Body of pancreas (tissue), 4 donors: ENCODE measurements around the gene SLC5A10. TPM values are rescaled to one million over a fixed set of nuclear protein-coding genes. Genes with fewer than 3 reads are reported as not detected.

Experiments
- ATAC-seq: fragments of 150-250 bp; one replicate; pipeline ENCODE4 v1.9.1; 2016
- DNase-seq, 4 donors: peaks; one replicate each; pipeline ENCODE4 v3.0.0-alpha.2; 2019
- H3K27ac ChIP-seq, 4 donors: fragments of 200-600 bp; sonication (generic); 1 replicate in 3 of 4; 2 replicates in 1 of 4; pipeline versions ENCODE4 v1.5.1 to v1.6.1; 2016 to 2019; ENCODE audit warnings: mild to moderate bottlenecking in 1 of 4, mixed read lengths in 1 of 4, moderate library complexity in 1 of 4
- H3K27me3 ChIP-seq, 2 donors: fragments of 200-600 bp; sonication (generic); one replicate each; pipeline ENCODE4 v1.6.0; 2016; ENCODE audit warnings: mild to moderate bottlenecking in 1 of 2
- H3K36me3 ChIP-seq, 2 donors: fragments of 200-600 bp; sonication (generic); replicated peaks in 1 of 2; 2 replicates each; pipeline ENCODE4 v1.5.1; 2016; ENCODE audit warnings: low read depth in 2 of 2; ENCODE audit not compliant: insufficient read depth in 1 of 2
- H3K4me1 ChIP-seq: fragments of 200-600 bp; sonication (generic); one replicate; pipeline ENCODE4 v1.6.0; 2016
- H3K4me3 ChIP-seq, 2 donors: fragments of 200-600 bp; sonication (generic); 1 replicate in 1 of 2; 2 replicates in 1 of 2; pipeline ENCODE4 v1.5.1; 2016 to 2019
- H3K9me3 ChIP-seq, 3 donors: fragments of 200-600 bp; sonication (generic); 1 replicate in 2 of 3; 2 replicates in 1 of 3; pipeline ENCODE4 v1.5.1; 2016
- CTCF ChIP-seq, 7 experiments: fragments of 450-650 bp in 4 of 7; fragments of 200-600 bp in 3 of 7; sonication (generic) in 3 of 7; IDR thresholded peaks; one replicate each; pipeline ENCODE4 v1.5.1; 2016 to 2019; ENCODE audit warnings: antibody characterized with exemption in 7 of 7
- POLR2A ChIP-seq, 3 donors: fragments of 450-650 bp; IDR thresholded peaks; one replicate each; pipeline ENCODE4 v1.6.1; 2016; ENCODE audit warnings: antibody characterized with exemption in 3 of 3, mild to moderate bottlenecking in 2 of 3
- WGBS, 2 donors: methylation state at CpG; one replicate each; pipeline ENCODE4 v1.1.5; 2017; 5-methylcytosine and 5-hydroxymethylcytosine counted together
- intact Hi-C: fragments of 100-400 bp; cut with DNase I; formaldehyde crosslinking; loops from one replicate; pipeline ENCODE4 v1.15.1; 2023
- total RNA-seq, 2 donors: library from RNA; depleted of rRNA; stranded (reverse); fragments of >200 nt; gene quantifications; one replicate each; pipeline ENCODE4 v1.1.0, GENCODE V29; 2016

The SLC5A10 gene
- total RNA-seq, 2 donors from 2014 or later, result not detected

- no peaks in the 10 kb centered on the region for H3K27me3 ChIP-seq
- intact Hi-C loops, result no loop called here
- H3K4me1 ChIP-seq, result no peaks in the 10 kb centered on the region
- no peaks in the 10 kb centered on the region for H3K36me3 ChIP-seq
- no peak overlapping the region for H3K27ac ChIP-seq
- 78 to 82% methylated on average over 6 of the region's 6 CpGs for WGBS, 2 donors
- ATAC-seq, result no peak
- H3K9me3 ChIP-seq, result no peaks in the 10 kb centered on the region
- H3K4me3 ChIP-seq, result no peak overlapping the region
- no peak for TF ChIP-seq CTCF (IDR thresholded peaks at IDR 0.05)
- TF ChIP-seq POLR2A (IDR thresholded peaks at IDR 0.05), result no peak
- DNase-seq, result no peak
Measured at GRCh38 chr17:19011581-19011980, 59.6 kb downstream of the SLC5A10 start.

- ATAC-seq, result no peak
- no peaks in the 10 kb centered on the region for H3K36me3 ChIP-seq
- H3K4me3 ChIP-seq, result no peak overlapping the region
- H3K27ac ChIP-seq, result no peak overlapping the region
- H3K9me3 ChIP-seq, result no peaks in the 10 kb centered on the region
- no peaks in the 10 kb centered on the region for H3K4me1 ChIP-seq
- DNase-seq, result no peak
- WGBS, 2 donors, result 86 to 87% methylated on average over 17 to 22 of the region's 22 CpGs
- TF ChIP-seq POLR2A (IDR thresholded peaks at IDR 0.05) (no peak), CTCF (IDR thresholded peaks at IDR 0.05) (no peak)
- intact Hi-C loops, result no loop called here
- no peaks in the 10 kb centered on the region for H3K27me3 ChIP-seq
Measured at GRCh38 chr17:19012171-19013080, 60.5 kb downstream of the SLC5A10 start.

GRCh38 chr17:19013226-19013625 is 61.3 kb downstream of the SLC5A10 start:
- Histone ChIP-seq H3K4me1 (no peaks in the 10 kb centered on the region), H3K9me3 (no peaks in the 10 kb centered on the region), H3K27ac (no peak overlapping the region), H3K27me3 (no peaks in the 10 kb centered on the region), H3K4me3 (no peak overlapping the region), H3K36me3 (no peaks in the 10 kb centered on the region)
- intact Hi-C loops, result no loop called here
- ATAC-seq (no peak), DNase-seq (no peak)
- WGBS, 2 donors, result 90 to 96% methylated on average over 5 to 11 of the region's 12 CpGs
- TF ChIP-seq POLR2A (IDR thresholded peaks at IDR 0.05) (no peak), CTCF (IDR thresholded peaks at IDR 0.05) (no peak)

GRCh38 chr17:19013806-19014627 is 62.1 kb downstream of the SLC5A10 start:
- no peak overlapping the region for H3K27ac ChIP-seq
- no peaks in the 10 kb centered on the region for H3K9me3 ChIP-seq
- no peak overlapping the region for H3K4me3 ChIP-seq
- no peaks in the 10 kb centered on the region for H3K4me1 ChIP-seq
- H3K27me3 ChIP-seq, result no peaks in the 10 kb centered on the region
- ATAC-seq (no peak), DNase-seq (no peak)
- 85 to 89% methylated on average over 11 of the region's 11 CpGs for whole genome bisulfite sequencing, 2 donors
- no peaks in the 10 kb centered on the region for H3K36me3 ChIP-seq
- intact Hi-C loops, result no loop called here
- TF ChIP-seq POLR2A (IDR thresholded peaks at IDR 0.05) (no peak), CTCF (IDR thresholded peaks at IDR 0.05) (no peak)
